Inflammatory macrophage treated with lipopolysaccharide for 1 hour (primary cell): ENCODE results near the gene HNRNPA2B1.

Experiments used
- DNase-seq, 2 donors: peaks; one replicate each; pipeline ENCODE4 v3.0.0-alpha.2; 2020 to 2022

The HNRNPA2B1 gene

GRCh38 chr7:26144184-26145080 is 56.1 kb downstream of the HNRNPA2B1 start:
- no peak for DNase-seq

GRCh38 chr7:26143298-26144048 is 57.1 kb downstream of the HNRNPA2B1 start:
- peak; percentile 60 to 64 for DNase-seq

- DNase-seq = peak; percentile 73 to 77
Measured at GRCh38 chr7:26141077-26141476, 59.5 kb downstream of the HNRNPA2B1 start.

- DNase-seq = no peak
Measured at GRCh38 chr7:26140380-26140779, 60.2 kb downstream of the HNRNPA2B1 start.
